ENCODE measurements around the gene YIF1B. TPM values are rescaled to one million over a fixed set of nuclear protein-coding genes. Genes with fewer than 3 reads are reported as not detected.

Gene YIF1B
- total RNA-seq, 1 experiment from 2014 or later = 73.2 TPM

- Histone ChIP-seq H2AK5ac (ENCODE audit: insufficient read length, low read length) (no peak overlapping the region), H3K56ac (ENCODE audit: insufficient read length, low read depth, low read length) (no peak overlapping the region), H3K4me1 (ENCODE audit: insufficient read depth, low read length) (no peaks in the 10 kb centered on the region), H3K4ac (ENCODE audit: low read depth, low read length) (no peak overlapping the region), H3K9ac (ENCODE audit: extremely low read depth, insufficient read length, low read length) (no peak overlapping the region), H3K23ac (ENCODE audit: insufficient read length, low read depth, low read length) (no peak overlapping the region), H3K23me2 (ENCODE audit: insufficient read length, low read depth, low read length, poor library complexity, severe bottlenecking) (no peaks in the 10 kb centered on the region), H2BK5ac (ENCODE audit: insufficient read length, low read length) (no peak overlapping the region), H4K8ac (replicated peaks; ENCODE audit: insufficient read length, low read depth, low read length) (no peak overlapping the region), H3K9me3 (ENCODE audit: control insufficient read depth, low read depth, low read length) (no peaks in the 10 kb centered on the region), H4K5ac (ENCODE audit: insufficient read length, low read depth, low read length) (no peak overlapping the region), H3K27me3 (ENCODE audit: insufficient read depth, low read length) (no peaks in the 10 kb centered on the region), H2AFZ (ENCODE audit: low read length) (no peak overlapping the region), H3K14ac (ENCODE audit: insufficient read depth, low read length) (no peak overlapping the region), H3K4me2 (ENCODE audit: insufficient read depth, insufficient read length, low read length) (no peak overlapping the region), H2BK20ac (ENCODE audit: low read depth, low read length, poor library complexity, severe bottlenecking) (no peak overlapping the region), H2BK120ac (ENCODE audit: low read depth, low read length, poor library complexity, severe bottlenecking) (no peak overlapping the region), H3K79me1 (ENCODE audit: insufficient read depth, low read depth, low read length, poor library complexity, severe bottlenecking) (no peaks in the 10 kb centered on the region), H2BK12ac (ENCODE audit: insufficient read length, low read depth, low read length) (no peak overlapping the region), H3K79me2 (ENCODE audit: insufficient read depth, low read length) (no peaks in the 10 kb centered on the region), H3K27ac (ENCODE audit: insufficient read length, low read depth, low read length) (no peak overlapping the region), H4K91ac (ENCODE audit: insufficient read length, low read depth, low read length) (no peak overlapping the region), H4K20me1 (ENCODE audit: control insufficient read depth, insufficient read depth, insufficient read length) (no peaks in the 10 kb centered on the region), H3T11ph (ENCODE audit: low read length) (no peak overlapping the region), H2BK15ac (ENCODE audit: low read depth, low read length) (no peak overlapping the region), H3K18ac (ENCODE audit: insufficient read length, low read depth, low read length) (no peak overlapping the region)
- no peak for DNase-seq
- Mint-ChIP-seq H3K27ac (peak overlapping the region in 1 of 3 experiments; percentile 57; a peak in 3 of 7 replicates), H3K36me3 (ENCODE audit: insufficient read depth in 1 of 3, low read depth in 3 of 3) (peaks cover 37 to 70% (median 67%) of the 10 kb centered on the region in 3 experiments; a peak in 6 of 7 replicates), H3K4me1 (peaks cover under 1% of the 10 kb centered on the region in 2 experiments; a peak in 3 of 4 replicates), H3K9me3 (no peaks in the 10 kb centered on the region), H3K27me3 (ENCODE audit: low read depth) (no peaks in the 10 kb centered on the region), H3K4me3 (no peak overlapping the region)
- no CpG with 5 or more reads among the region's 13 CpGs for WGBS (ENCODE audit: extremely low coverage, insufficient read length, low lambda C conversion rate)
- TF ChIP-seq CTCF (conservative IDR thresholded peaks at IDR 0.05) = no peak
Observed at GRCh38 chr19:38290631-38291147, 25.1 kb downstream of the YIF1B start.
